Right forelimb (tissue), 1 donor: Measurements from ENCODE around the gene TET3.
A peak's percentile ranks its signal among the peaks of the same experiment; 100 is the strongest.

Source experiments
- DNase-seq: peaks from one replicate; pipeline ENCODE4 v3.0.0-alpha.2; 2018

TET3 gene

GRCh38 chr2:73965053-73965452, 19.7 kb upstream of the TET3 start:
- no peak for DNase-seq

GRCh38 chr2:73968357-73968937, 16.3 kb upstream of the TET3 start:
- DNase-seq = no peak

- no peak for DNase-seq
These were observed 15.4 kb upstream of the TET3 start for GRCh38 chr2:73969356-73969755.

GRCh38 chr2:73970141-73970803, 14.4 kb upstream of the TET3 start:
- DNase-seq = no peak

GRCh38 chr2:73970850-73971471, 13.7 kb upstream of the TET3 start:
- DNase-seq = no peak

- no peak for DNase-seq
These were observed 13.0 kb upstream of the TET3 start for GRCh38 chr2:73971722-73972121.

- no peak for DNase-seq
These were observed 11.9 kb upstream of the TET3 start for GRCh38 chr2:73972846-73973245.

GRCh38 chr2:73975731-73976130, 9.0 kb upstream of the TET3 start:
- DNase-seq = no peak

- no peak for DNase-seq
These were observed 7.9 kb upstream of the TET3 start for GRCh38 chr2:73976803-73977202.

GRCh38 chr2:73977466-73977865, 7.2 kb upstream of the TET3 start:
- no peak for DNase-seq

- DNase-seq = no peak
These were observed 5.7 kb upstream of the TET3 start for GRCh38 chr2:73979021-73979420.

GRCh38 chr2:73979686-73980085, 5.0 kb upstream of the TET3 start:
- no peak for DNase-seq

- no peak for DNase-seq
These were observed 4.1 kb upstream of the TET3 start for GRCh38 chr2:73980566-73980965.

- DNase-seq = no peak
These were observed 3.4 kb upstream of the TET3 start for GRCh38 chr2:73981081-73982001.

GRCh38 chr2:73982140-73982617, 2.5 kb upstream of the TET3 start:
- no peak for DNase-seq

- no peak for DNase-seq
These were observed 1.1 kb upstream of the TET3 start for GRCh38 chr2:73983322-73984202.

- DNase-seq = peak; percentile 70
These were observed 205 bp downstream of the TET3 start for GRCh38 chr2:73984922-73985307.

GRCh38 chr2:73985308-73986084, 786 bp downstream of the TET3 start:
- no peak for DNase-seq

GRCh38 chr2:73986085-73986681, 1.5 kb downstream of the TET3 start:
- no peak for DNase-seq

- DNase-seq = no peak
These were observed 2.6 kb downstream of the TET3 start for GRCh38 chr2:73987109-73987947.
